IPS-NIHi11 (cell line): ENCODE measurements around the gene ZNF189.

Source experiments
- DNase-seq: peaks from one replicate; pipeline ENCODE4 v3.0.0; 2012; ENCODE audit warnings: mixed read lengths, low spot score

ZNF189 gene

GRCh38 chr9:101398068-101398929 lies at the start of gene ZNF189, which contains the start of gene MRPL50:
Gene ZNF189, plus strand, starts transcription at chr9:101398851. Its CDS starts 306 bp downstream, at chr9:101399157.
Gene MRPL50, minus strand, starts transcription at chr9:101398618. Its CDS starts 26 bp downstream, at chr9:101398592.
- DNase-seq = peak; percentile 95

DNA sequence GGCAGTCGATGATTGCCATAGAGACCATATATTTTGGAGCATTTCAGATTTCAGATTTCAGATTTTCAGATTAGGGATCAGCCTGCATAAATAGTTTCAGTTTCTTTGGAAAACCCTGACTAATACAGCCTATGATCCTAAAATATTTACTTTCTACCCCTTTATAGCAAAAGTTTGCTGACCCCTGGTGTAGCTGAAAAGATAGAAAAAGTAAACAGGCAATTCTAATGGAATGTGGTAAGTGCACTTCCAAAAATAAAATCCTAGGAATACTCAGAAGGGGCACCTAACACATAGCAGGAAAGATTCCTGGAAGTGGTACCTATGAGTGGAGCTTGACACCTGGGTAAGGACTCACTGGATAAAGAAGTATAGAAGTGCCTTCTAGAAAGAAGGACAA lies 48.4 kb upstream of the ZNF189 start:
- no peak for DNase-seq

- no peak for DNase-seq
These were observed 45.7 kb upstream of the ZNF189 start for GRCh38 chr9:101352892-101353463.

GRCh38 chr9:101353683-101354082 lies 45.0 kb upstream of the ZNF189 start:
- no peak for DNase-seq

DNA sequence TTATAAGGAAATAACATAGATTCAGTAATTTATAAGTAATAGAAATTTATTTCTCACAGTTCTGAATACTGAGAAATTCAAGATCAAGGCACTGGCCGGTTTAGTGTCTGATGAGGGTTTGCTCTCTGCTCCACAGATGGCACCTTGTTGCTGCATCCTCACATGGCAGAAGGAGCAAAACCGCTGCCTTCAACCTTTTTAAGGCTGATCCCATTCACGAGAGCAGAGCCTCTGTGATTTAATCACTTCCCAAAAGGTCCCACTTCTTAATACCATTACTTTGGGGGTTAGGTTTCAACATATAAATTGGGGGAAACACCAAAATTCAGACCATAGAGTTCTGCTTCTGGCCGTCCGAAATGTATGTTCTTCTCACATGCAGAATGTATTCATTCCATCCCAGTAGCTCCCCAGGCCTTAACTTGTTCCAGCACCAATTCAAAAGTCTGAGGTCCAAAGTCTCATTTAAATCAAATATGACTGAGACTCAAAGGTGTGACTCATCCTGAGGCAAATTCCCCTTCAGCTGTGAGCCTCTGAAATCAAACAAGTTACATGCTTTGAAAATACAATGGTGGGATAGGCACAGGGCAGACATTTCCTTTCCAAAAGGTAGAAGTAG lies 44.4 kb upstream of the ZNF189 start:
- no peak for DNase-seq

- DNase-seq = no peak
These were observed 43.6 kb upstream of the ZNF189 start for GRCh38 chr9:101354765-101355708.

- no peak for DNase-seq
These were observed 42.0 kb upstream of the ZNF189 start for GRCh38 chr9:101356619-101357018.

- no peak for DNase-seq
These were observed 39.0 kb upstream of the ZNF189 start for GRCh38 chr9:101359679-101360078.

DNA sequence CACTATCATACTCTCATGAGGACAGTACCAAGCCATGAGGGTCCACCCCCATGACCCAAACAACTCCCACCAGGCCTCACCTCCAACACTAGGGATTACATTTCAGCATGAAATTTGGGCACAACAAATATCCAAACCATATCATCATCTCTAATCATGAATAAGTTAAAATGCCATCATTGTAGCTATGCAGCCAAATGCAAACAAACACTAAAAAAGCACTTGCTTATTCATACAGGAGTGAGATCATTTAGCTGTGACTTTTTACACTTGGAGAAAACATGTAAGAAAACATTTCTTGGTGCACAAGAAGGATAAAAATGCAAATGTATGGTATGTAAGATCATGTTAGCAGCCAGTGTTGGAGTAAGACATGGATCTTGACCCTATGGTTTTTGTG lies 38.0 kb upstream of the ZNF189 start:
- DNase-seq = no peak

DNA sequence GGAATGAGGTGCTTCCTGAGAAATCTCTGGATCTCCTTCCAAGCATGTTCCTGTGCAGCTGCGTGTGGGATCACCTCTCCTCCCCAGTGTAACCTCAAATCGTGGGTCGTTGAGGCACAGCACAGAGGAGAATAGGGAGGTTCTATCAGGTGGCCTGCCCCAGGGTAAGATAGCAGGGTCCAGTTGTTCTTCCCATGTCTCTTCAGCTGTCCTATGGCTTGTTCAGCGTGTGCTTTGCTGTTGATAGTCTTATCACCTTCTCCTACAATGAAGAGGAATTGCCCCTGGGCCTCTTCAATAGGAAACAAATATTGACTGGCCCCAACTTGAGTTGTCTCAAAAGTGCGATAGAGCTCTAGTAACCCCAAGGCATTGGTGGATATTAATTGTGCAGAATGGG lies 36.2 kb upstream of the ZNF189 start:
- no peak for DNase-seq

GRCh38 chr9:101365181-101365580 lies 33.5 kb upstream of the ZNF189 start:
- no peak for DNase-seq

DNA sequence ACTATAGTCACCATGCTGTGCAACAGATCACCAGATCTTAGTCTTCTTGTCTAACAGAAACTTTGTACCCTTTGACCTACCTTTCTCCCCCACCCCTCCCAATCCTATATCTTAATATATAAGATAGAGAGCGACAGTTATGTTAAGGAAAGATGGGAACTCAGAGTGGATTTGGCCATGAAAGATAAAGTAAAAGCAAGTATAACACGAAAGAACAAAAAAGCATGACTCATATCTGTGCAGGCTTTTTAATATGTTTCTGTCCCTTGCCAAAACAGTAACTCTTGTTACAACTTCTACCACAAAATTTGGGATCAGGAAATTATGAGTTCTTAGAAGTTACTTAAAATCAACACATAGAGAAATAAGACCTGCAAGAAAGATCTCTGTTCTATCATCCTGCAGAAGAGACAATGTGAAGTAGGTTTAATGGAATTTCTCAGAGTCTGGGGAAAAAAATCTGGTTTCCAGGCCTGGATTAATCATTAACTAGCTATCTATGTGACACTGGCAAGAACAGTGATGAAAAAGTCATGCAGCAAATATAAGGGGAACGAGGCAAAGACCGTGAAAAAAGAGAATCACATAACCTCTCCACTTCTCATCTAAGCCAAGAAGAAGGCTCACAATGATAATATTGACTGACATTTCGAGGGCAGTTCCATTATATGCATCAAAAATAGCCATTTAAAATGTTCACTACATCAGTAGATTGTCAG lies 32.5 kb upstream of the ZNF189 start:
- no peak for DNase-seq

- DNase-seq = no peak
These were observed 31.3 kb upstream of the ZNF189 start for GRCh38 chr9:101367323-101367722.

DNA sequence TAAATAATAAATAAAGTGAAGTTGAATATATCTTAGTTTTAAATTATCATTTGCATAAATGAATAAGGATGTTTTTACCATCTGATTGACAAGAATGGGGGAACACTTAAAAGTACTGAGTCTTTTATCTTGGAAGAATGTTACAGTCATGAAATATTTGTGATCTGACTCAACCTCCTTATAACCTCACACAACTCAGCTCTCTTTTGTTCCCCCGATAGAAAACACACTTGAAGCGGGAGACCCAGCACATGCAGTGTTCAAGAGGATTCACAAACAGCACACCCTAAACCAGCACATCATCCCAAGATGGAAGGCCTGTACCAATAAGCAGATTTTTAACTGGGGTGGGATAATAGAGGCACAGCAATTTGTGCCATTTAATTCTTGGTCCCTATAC lies 29.4 kb upstream of the ZNF189 start:
- DNase-seq = no peak

GRCh38 chr9:101369884-101370531 lies 28.6 kb upstream of the ZNF189 start:
- no peak for DNase-seq

DNA sequence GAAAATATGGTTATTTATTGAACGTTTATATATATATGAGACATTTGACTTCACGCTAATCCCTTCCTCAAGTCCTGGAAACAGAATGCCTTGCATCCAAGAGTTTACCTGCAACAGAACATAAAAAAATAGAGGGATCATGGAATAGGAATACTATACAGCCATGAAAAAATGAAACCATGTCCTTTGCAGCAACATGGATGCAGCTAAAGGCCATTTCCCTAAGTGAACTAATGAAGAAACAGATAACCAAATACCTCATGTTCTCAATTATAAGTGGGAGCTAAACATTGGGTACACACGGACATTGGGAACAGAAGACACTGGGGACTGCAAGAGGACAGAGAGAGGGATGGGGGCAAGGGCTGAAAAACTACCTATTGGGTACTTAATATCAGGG lies 26.8 kb upstream of the ZNF189 start:
- no peak for DNase-seq

- DNase-seq = no peak
These were observed 26.1 kb upstream of the ZNF189 start for GRCh38 chr9:101372327-101373118.

- no peak for DNase-seq
These were observed 23.1 kb upstream of the ZNF189 start for GRCh38 chr9:101375546-101375945.

DNA sequence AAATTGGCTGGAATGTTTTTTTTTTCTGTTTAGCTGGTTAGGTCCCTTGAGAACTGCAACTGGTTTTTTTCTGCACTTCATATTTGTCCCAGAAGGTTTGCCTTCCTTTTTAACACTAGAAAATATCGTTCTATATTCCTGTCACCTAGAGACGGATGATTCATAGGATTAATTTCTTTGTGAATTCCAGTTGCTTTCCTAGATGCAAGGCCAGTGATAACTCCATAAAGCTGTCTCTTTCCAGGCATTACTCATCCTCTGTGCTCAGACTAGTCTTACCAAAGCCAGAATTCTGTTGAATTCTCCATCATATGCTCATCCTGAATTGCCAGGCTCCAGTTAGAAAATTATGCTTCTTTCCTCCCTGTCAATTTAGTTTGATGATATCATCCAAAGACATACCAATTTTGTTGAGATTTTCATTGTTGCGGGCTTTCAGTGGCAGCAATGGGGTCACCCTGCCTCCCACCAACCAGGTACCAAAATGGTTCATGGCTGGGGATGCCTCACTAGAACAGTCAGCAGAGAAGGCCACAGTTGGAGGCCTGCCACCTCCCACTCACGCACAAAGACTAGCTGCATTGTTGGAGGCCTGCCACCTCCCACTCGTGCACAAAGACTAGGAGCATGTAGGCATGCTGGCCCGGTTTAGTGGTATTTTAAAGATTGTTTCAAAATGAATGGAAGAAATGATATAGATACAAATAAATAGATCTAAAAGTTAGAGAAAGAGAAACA lies 22.4 kb upstream of the ZNF189 start:
- no peak for DNase-seq
